GM10266 (cell line): ENCODE results near the gene MAST2.

Experiments
- DNase-seq: peaks from one replicate; pipeline ENCODE4 v3.0.0; 2012; ENCODE audit errors: extremely low spot score
- TF ChIP-seq, protein P1 (sequence below): IDR thresholded peaks from 2 replicates; pipeline ENCODE4 v1.5.1; 2012; ENCODE audit warnings: mild to moderate bottlenecking, low read depth; ENCODE audit not compliant: control insufficient read depth, insufficient read depth; ENCODE audit errors: missing control alignments

The MAST2 gene

DNA sequence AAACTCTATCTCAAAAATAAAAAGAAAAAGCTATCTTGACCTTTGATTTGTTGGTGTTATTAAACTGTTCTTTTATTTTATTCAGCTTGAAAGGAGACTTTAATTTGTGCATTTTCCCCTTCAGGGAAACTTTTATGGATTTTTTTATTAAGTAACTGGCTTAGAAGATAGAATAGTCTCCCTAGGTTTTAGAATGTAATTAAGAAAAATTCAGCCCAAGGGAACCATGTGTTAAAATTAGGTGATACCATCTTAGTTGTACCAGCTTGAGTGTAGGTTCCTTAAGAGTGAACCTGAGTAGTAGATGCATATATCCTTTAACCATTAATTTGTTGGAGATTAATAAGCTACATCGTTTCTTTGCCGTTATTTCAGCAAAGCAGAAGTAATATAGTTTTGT is 11.4 kb downstream of the MAST2 start:
- TF ChIP-seq, protein P1, sequence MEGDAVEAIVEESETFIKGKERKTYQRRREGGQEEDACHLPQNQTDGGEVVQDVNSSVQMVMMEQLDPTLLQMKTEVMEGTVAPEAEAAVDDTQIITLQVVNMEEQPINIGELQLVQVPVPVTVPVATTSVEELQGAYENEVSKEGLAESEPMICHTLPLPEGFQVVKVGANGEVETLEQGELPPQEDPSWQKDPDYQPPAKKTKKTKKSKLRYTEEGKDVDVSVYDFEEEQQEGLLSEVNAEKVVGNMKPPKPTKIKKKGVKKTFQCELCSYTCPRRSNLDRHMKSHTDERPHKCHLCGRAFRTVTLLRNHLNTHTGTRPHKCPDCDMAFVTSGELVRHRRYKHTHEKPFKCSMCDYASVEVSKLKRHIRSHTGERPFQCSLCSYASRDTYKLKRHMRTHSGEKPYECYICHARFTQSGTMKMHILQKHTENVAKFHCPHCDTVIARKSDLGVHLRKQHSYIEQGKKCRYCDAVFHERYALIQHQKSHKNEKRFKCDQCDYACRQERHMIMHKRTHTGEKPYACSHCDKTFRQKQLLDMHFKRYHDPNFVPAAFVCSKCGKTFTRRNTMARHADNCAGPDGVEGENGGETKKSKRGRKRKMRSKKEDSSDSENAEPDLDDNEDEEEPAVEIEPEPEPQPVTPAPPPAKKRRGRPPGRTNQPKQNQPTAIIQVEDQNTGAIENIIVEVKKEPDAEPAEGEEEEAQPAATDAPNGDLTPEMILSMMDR, result no peak

GRCh38 chr1:45815667-45816458 is 12.5 kb downstream of the MAST2 start:
- no peak for DNase-seq
- TF ChIP-seq, protein P1, result no peak

More for the DNA sequence above, 11.4 kb downstream of the MAST2 start:
- DNase-seq, result no peak

DNA sequence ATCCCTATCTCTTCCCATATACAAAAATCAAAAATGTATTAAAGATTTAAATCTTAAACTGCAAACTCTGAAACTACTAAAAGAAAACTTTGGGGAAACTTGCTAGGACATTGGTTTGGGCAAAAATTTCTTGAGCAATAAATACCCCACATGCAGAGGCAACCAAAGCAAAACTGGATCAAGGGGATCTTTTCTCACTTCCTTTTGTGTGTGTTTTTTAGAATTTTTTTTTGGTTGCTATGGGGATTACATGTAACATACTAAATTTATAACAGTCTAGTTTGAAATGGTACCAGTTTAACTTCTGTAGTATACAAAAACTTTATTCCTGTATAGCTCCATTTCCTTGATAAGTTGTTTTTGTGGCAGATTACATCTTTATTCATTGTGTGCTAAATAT is 16.8 kb downstream of the MAST2 start:
- TF ChIP-seq, protein P1, result no peak
- no peak for DNase-seq

GRCh38 chr1:45820788-45821187 is 17.4 kb downstream of the MAST2 start:
- TF ChIP-seq, protein P1, result no peak
- no peak for DNase-seq

GRCh38 chr1:45822644-45823043 is 19.2 kb downstream of the MAST2 start:
- TF ChIP-seq, protein P1, result no peak
- DNase-seq, result no peak

DNA sequence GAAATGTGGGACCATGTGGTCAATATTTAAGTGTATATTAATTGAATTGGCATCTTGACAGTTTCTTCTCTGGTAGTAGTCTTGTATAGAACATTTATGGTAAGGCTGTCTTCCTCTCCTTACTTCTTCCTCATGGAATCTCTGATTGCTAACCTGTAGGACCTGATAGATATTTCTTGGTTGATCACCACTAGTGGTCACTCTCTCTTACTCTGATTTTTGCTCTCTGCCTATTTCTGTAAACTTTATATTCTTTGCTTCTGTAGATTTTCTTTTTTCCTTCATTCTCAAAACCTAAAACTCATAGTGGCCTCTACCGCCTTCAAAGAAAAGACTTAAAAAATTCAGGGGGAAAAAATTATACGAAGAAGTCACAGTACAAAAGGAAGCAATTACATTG is 21.2 kb downstream of the MAST2 start:
- TF ChIP-seq, protein P1, result no peak
- DNase-seq, result no peak

- DNase-seq, result no peak
- TF ChIP-seq, protein P1, result no peak
These were observed 23.8 kb downstream of the MAST2 start for GRCh38 chr1:45827256-45827655.
